ENCODE measurements around the gene ZNF776.
"Not testable (repeated sequence)": the region's sequence is repeated elsewhere in the genome, so short reads cannot be mapped to it uniquely, and the experiment has no call there.

ZNF776 gene

GRCh38 chr19:57746580-57747471 lies at the start of gene ZNF776:
ZNF776 (plus strand) TSS chr19:57746815; CDS start chr19:57747059, 244 bp downstream.
- peak; percentile 51 to 65 (median 59) for DNase-seq (ENCODE audit: low read depth in 3 of 3, low spot score in 1 of 3)

GRCh38 chr19:57701625-57702024 lies 45.0 kb upstream of the ZNF776 start:
- DNase-seq (ENCODE audit: low read depth in 3 of 3, low spot score in 1 of 3), result no peak

- no peak for DNase-seq (ENCODE audit: low read depth in 3 of 3, low spot score in 1 of 3)
Measured at GRCh38 chr19:57706346-57706745, 40.3 kb upstream of the ZNF776 start.

- peak in 1 of 3 donors; percentile 2 for DNase-seq (ENCODE audit: low read depth in 3 of 3, low spot score in 1 of 3)
Measured at GRCh38 chr19:57708641-57709361, 37.8 kb upstream of the ZNF776 start, which contains the start of gene ZNF154. ZNF154 (minus strand) TSS chr19:57709204; CDS start chr19:57708971, 233 bp downstream.

DNA sequence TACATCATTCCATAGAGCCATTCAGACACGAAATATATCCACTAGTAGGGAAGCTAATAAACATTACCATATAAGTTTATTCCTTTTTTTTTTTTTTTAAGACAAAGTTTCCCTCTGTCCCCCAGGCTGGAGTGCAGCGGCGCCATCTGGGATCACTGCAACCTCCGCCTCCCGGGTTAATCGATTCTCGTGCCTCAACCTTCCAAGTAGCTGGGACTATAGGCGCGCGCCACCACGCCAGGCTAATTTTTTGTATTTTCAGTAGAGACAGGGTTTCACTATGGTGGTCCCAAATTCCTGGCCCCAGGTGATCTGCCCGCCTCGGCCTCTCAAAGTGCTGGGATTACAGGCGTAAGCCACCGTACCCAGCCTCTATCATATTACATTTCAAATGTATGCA lies 37.0 kb upstream of the ZNF776 start:
- no peak for DNase-seq (ENCODE audit: low read depth in 3 of 3, low spot score in 1 of 3)

- DNase-seq (ENCODE audit: low read depth in 3 of 3, low spot score in 1 of 3), result no peak
Measured at GRCh38 chr19:57712222-57712621, 34.4 kb upstream of the ZNF776 start.

- DNase-seq (ENCODE audit: low read depth in 3 of 3, low spot score in 1 of 3), result no peak
Measured at GRCh38 chr19:57719424-57719823, 27.2 kb upstream of the ZNF776 start.

DNA sequence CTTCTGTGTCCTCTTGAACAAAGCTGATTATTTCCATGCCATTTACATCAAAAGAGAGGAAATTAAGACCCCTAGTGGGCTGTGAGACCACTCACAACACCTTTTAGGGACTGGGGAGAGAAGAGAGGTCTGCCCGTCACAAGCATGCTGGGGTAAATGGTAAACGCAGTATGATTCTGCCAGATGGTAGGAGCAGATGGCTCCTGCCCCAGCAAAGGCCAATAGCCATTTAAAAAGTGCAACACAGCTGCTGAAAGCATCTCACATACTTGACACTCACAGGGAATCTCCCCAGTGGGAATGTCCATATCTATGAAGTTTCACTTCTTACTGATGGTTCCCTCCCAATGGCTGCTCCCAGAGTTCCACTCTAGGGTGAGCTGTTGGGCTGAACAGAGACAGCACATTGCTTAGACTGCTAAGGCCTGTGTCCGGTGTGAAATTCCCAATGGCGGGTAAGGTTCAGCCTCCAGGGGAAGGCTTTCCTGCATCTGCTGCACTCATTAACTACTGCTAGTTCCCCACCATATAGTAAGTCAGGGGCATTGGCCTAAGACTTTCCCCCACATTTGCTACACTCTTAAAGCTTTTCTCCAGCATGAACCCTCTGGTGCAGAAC lies 26.6 kb upstream of the ZNF776 start:
- no peak for DNase-seq (ENCODE audit: low read depth in 3 of 3, low spot score in 1 of 3)

GRCh38 chr19:57720878-57721277 lies 25.7 kb upstream of the ZNF776 start:
- no peak for DNase-seq (ENCODE audit: low read depth in 3 of 3, low spot score in 1 of 3)

- peak in 1 of 3 donors; percentile 27 for DNase-seq (ENCODE audit: low read depth in 3 of 3, low spot score in 1 of 3)
Measured at GRCh38 chr19:57738320-57738719, 8.3 kb upstream of the ZNF776 start.

GRCh38 chr19:57738770-57739169 lies 7.8 kb upstream of the ZNF776 start:
- DNase-seq (ENCODE audit: low read depth in 3 of 3, low spot score in 1 of 3), result not testable (repeated sequence)

DNA sequence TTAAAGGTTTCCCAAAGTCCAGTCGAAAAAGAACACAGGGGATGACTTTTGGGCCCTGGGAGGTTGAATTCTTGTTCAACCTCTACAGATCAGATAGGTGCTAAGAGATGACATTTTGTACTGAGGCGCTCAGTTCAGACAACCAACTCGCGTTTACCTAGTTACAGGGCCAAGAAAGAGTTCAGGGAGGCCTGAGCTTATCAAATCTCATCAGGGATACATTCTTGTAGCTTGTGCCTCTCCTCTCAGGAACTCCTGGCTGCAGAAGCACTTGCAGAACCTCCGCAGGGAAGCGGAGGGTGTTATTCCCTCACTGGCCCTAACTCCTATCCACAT lies 825 bp downstream of the ZNF776 start:
- DNase-seq (ENCODE audit: low read depth in 3 of 3, low spot score in 1 of 3), result no peak

DNA sequence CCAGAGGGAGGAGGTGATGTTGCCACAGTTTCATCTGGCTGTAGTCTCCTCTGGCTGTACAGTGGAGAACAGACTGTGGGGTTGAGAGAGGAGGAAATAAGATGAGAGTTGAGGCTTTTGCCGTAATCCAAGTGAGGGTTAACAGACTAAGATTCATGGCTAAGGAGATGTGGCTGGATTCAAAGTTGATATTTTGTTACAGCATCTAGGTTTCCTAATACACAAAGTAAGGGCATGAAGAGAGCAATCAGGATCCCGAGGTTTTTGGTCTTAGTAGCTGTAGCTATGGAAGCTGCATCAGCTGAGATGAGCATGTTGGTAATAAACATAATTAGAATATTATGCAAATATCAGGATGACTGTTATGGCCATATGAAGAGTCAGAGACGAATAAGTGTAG lies 1.4 kb downstream of the ZNF776 start:
- DNase-seq (ENCODE audit: low read depth in 3 of 3, low spot score in 1 of 3), result no peak

- DNase-seq (ENCODE audit: low read depth in 3 of 3, low spot score in 1 of 3), result no peak
Measured at GRCh38 chr19:57754091-57754673, 7.6 kb downstream of the ZNF776 start.

GRCh38 chr19:57755031-57755430 lies 8.4 kb downstream of the ZNF776 start:
- DNase-seq (ENCODE audit: low read depth in 3 of 3, low spot score in 1 of 3), result no peak

DNA sequence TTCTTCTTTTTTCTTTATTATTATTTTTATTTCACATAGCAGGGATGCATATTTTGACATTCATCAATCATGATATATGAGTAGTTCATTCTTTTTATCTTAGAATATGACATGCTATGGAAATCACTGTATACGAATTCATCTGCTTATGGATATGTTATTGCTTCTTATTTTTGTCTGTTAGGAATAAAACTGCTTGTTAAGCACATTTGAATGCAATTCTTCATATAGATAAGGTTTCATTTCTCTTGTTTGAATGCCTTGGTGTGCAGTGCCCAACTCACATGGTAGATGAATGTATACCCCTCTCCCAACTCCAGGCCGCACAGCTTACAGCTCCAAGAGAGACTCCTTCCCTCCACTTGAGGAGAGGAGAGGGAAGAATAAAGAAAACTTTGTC lies 11.3 kb downstream of the ZNF776 start:
- DNase-seq (ENCODE audit: low read depth in 3 of 3, low spot score in 1 of 3), result no peak

DNA sequence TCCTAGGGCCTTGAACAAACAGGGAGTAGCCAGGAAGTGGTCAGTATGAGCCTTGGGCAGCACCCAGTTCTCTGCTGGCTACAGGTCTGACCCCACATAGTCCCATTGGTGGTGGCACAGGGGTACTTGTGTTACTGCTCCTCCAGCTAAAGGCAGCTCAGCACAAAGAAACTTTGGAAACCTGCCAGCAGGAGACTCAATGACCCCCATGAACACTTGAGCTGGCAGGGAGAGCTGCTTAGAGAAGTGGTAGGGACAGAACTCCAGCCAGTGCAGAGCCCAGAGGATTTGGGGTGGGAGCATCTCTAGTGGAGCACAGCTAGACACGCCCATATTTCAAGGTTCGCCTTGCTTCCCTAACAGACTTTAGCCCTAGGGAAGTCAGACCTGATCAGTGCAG lies 12.5 kb downstream of the ZNF776 start:
- no peak for DNase-seq (ENCODE audit: low read depth in 3 of 3, low spot score in 1 of 3)

DNA sequence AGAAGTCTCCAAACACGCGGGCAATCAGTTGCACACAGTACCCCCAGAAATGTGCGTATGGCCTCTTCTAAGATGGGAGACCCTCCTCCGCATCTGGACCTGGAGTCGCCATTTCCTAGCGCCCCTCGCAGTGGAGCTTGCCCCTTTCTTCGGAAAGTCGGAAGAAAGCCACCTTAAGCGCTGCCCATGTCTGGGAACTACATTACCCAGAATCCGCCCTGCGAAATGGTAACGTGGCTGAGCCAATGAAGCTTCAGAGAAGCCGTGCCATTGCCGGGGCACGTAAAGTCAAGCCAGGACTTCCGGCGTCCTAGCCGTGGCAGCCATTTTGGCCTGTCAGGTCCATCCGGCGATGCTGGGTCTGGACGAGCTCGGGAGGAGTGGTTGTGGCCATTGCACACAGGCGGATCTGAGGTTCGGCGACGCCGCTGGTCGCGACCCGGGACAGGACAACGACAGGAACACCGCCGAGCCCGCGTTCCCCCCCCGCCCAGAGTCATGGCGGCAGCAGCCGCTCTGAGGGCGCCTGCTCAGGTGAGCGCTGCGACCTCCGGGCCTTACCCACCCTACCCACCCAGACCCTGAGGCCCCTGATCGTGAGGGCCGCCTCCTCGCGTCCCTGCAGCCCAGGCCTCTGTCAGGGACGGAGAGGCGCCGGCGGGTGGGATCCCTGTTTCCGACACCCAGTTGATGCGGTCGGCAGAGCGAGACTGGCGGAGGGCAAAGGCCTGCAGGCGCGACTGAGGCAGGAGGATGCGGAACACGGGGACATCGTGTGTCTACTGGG lies 22.9 kb downstream of the ZNF776 start, which contains the start of gene ZNF586:
Gene ZNF586, plus strand, starts transcription at position 332 of the 787 bp plus-strand sequence. Its CDS starts 167 bp downstream, at position 499.
- DNase-seq (ENCODE audit: low read depth in 3 of 3, low spot score in 1 of 3), result peak; percentile 59 to 71 (median 60)

GRCh38 chr19:57771417-57771816 lies 24.8 kb downstream of the ZNF776 start:
- DNase-seq (ENCODE audit: low read depth in 3 of 3, low spot score in 1 of 3), result no peak

DNA sequence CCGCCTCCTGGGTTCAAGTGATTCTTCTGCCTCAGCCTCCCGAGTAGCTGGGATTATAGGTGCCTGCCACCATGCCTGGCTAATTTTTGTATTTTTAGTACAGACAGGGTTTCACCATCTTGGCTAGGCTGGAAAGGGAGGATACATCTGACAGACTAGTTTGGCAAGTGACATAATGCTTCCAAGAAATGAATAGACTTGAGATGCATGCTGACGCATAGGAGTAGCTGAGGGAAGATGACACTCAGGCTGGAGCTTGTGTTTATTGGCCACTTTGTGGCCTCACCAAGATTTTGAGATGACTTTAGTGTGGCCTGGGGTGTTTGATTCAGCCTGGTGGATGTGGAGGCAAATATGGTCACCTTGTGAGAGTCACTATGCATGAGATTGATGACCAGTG lies 26.9 kb downstream of the ZNF776 start:
- no peak for DNase-seq (ENCODE audit: low read depth in 3 of 3, low spot score in 1 of 3)

All from stimulated activated CD4-positive, alpha-beta T cell treated with anti-CD3 and anti-CD28 coated beads, TNF-alpha, amount 100 ng/mL, for 1 hour (primary cell).